MM.1S (cell line): ENCODE data around the gene CHST11.

Source experiments
- DNase-seq: peaks from one replicate; pipeline ENCODE4 v3.0.0-alpha.2; 2015
- H2AFZ ChIP-seq: fragments of 300-600 bp; sonication (generic); 2 replicates; pipeline ENCODE4 v1.6.0; 2016; ENCODE audit warnings: antibody characterized with exemption, low read length
- H3F3A ChIP-seq: fragments of 300-600 bp; sonication (generic); 2 replicates; pipeline ENCODE4 v1.6.1; 2016; ENCODE audit warnings: mild to moderate bottlenecking, antibody characterized with exemption, low read length, moderate library complexity, mixed read lengths; ENCODE audit not compliant: insufficient read depth
- H3K27ac ChIP-seq: fragments of 300-600 bp; sonication (generic); 2 replicates; pipeline ENCODE4 v1.5.1; 2016; ENCODE audit warnings: mild to moderate bottlenecking, low read length
- H3K27me3 ChIP-seq: fragments of 300-600 bp; sonication (generic); replicated peaks from 2 replicates; pipeline ENCODE4 v1.6.0; 2016; ENCODE audit warnings: low read length; ENCODE audit not compliant: insufficient read depth
- H3K36me3 ChIP-seq: fragments of 300-600 bp; sonication (generic); replicated peaks from 2 replicates; pipeline ENCODE4 v1.6.1; 2016; ENCODE audit warnings: mild to moderate bottlenecking, low read length, mixed read lengths; ENCODE audit not compliant: insufficient read depth
- H3K4me1 ChIP-seq: fragments of 300-600 bp; sonication (generic); 2 replicates; pipeline ENCODE4 v1.6.1; 2016; ENCODE audit warnings: low read length, mixed read lengths
- H3K4me2 ChIP-seq: fragments of 300-600 bp; sonication (generic); 2 replicates; pipeline ENCODE4 v1.6.0; 2016; ENCODE audit warnings: low read depth, low read length
- H3K4me3 ChIP-seq: fragments of 300-600 bp; sonication (generic); 2 replicates; pipeline ENCODE4 v1.5.1; 2016; ENCODE audit warnings: low read length, mixed read lengths
- H3K79me2 ChIP-seq: fragments of 300-600 bp; sonication (generic); 2 replicates; pipeline ENCODE4 v1.6.1; 2016; ENCODE audit warnings: mixed run types, low read length, mixed read lengths
- H3K9ac ChIP-seq: fragments of 300-600 bp; sonication (generic); 2 replicates; pipeline ENCODE4 v1.6.1; 2016; ENCODE audit warnings: low read length, mixed read lengths
- H3K9me2 ChIP-seq: fragments of 300-600 bp; sonication (generic); replicated peaks from 2 replicates; pipeline ENCODE4 v1.6.1; 2016; ENCODE audit warnings: mild to moderate bottlenecking, low read length, mixed read lengths; ENCODE audit not compliant: insufficient read depth
- H3K9me3 ChIP-seq: fragments of 300-600 bp; sonication (generic); replicated peaks from 2 replicates; pipeline ENCODE4 v1.6.1; 2016; ENCODE audit warnings: mild to moderate bottlenecking, low read length, mixed read lengths; ENCODE audit not compliant: insufficient read depth
- H4K20me1 ChIP-seq: fragments of 300-600 bp; sonication (generic); 2 replicates; pipeline ENCODE4 v1.6.1; 2016; ENCODE audit warnings: mild to moderate bottlenecking, low read length, moderate library complexity, mixed read lengths; ENCODE audit not compliant: insufficient read depth
- EZH2 ChIP-seq: fragments of 300-600 bp; sonication (generic); optimal IDR thresholded peaks from 2 replicates; pipeline ENCODE3; 2017; ENCODE audit warnings: low read depth, mild to moderate bottlenecking, antibody characterized with exemption, low read length, mixed read lengths
- EZH2phosphoT487 ChIP-seq: fragments of 300-600 bp; sonication (generic); IDR thresholded peaks from 2 replicates; pipeline ENCODE4 v1.6.1; 2018; ENCODE audit warnings: antibody characterized with exemption, low read length
- TF ChIP-seq, protein P1 (sequence below): fragments of 300-600 bp; sonication (generic); IDR thresholded peaks from 2 replicates; pipeline ENCODE4 v1.5.1; 2016; ENCODE audit warnings: antibody characterized with exemption, low read length, mixed read lengths

CHST11 gene

DNA sequence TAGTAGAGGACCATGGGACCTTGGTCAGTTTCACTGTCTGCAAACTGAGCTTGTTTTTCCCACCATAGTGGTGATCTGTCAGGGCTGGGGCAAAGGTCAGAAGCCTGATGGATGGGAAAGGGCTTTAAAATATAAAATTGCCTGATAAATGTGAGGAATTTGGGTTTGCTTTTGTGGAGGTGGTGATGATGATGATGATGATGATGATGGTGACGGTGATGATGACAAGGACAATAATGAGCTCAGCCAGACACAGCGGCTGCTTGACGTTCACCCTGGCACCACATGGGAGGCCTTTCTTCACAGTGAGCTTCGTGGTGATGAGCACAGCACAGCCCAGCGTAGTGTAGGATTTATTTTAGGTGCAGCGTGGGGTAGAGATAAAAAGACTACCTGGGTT is 257.6 kb downstream of the CHST11 start:
- Histone ChIP-seq H3K9me3 (no peaks in the 10 kb centered on the region), H3K27me3 (no peaks in the 10 kb centered on the region), H3F3A (no peaks in the 10 kb centered on the region), H3K4me3 (no peak overlapping the region), H3K4me2 (no peak overlapping the region), H2AFZ (no peak overlapping the region), H3K4me1 (no peaks in the 10 kb centered on the region), H3K9ac (no peak overlapping the region), H3K36me3 (no peaks in the 10 kb centered on the region), H3K9me2 (no peaks in the 10 kb centered on the region), H3K27ac (no peak overlapping the region), H3K79me2 (no peaks in the 10 kb centered on the region), H4K20me1 (no peaks in the 10 kb centered on the region)
- no peak for DNase-seq
- TF ChIP-seq EZH2, result no peak
- TF ChIP-seq EZH2phosphoT487, result no peak
- TF ChIP-seq, protein P1, sequence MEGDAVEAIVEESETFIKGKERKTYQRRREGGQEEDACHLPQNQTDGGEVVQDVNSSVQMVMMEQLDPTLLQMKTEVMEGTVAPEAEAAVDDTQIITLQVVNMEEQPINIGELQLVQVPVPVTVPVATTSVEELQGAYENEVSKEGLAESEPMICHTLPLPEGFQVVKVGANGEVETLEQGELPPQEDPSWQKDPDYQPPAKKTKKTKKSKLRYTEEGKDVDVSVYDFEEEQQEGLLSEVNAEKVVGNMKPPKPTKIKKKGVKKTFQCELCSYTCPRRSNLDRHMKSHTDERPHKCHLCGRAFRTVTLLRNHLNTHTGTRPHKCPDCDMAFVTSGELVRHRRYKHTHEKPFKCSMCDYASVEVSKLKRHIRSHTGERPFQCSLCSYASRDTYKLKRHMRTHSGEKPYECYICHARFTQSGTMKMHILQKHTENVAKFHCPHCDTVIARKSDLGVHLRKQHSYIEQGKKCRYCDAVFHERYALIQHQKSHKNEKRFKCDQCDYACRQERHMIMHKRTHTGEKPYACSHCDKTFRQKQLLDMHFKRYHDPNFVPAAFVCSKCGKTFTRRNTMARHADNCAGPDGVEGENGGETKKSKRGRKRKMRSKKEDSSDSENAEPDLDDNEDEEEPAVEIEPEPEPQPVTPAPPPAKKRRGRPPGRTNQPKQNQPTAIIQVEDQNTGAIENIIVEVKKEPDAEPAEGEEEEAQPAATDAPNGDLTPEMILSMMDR, result no peak

DNA sequence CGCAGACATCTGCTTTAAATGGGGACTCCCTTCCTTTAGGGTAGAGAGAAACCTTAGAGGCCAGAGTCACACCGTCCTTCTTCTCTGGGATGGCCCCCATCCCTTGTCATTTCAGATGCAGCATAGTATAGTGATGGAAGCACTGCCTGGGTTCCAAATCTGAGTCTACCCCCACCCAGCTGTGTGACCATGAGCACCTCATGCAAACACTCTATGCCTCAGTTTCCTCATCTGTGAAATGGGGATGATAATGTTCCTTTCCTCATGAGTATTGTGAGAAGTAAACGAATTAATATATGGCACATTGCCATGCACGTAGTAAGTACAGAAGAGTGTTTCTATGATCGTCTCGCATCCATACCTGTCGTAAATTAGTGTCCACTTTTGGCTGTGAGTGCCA is 259.4 kb downstream of the CHST11 start:
- TF ChIP-seq EZH2phosphoT487 (no peak), EZH2 (no peak)
- TF ChIP-seq, protein P1, result no peak
- Histone ChIP-seq H3K9ac (no peak overlapping the region), H3K4me1 (no peaks in the 10 kb centered on the region; the same call in 1 of the 2 replicates), H3K79me2 (no peaks in the 10 kb centered on the region), H3K27ac (no peak overlapping the region), H3K4me2 (no peak overlapping the region), H3K4me3 (no peak overlapping the region), H3K9me3 (no peaks in the 10 kb centered on the region), H3K27me3 (no peaks in the 10 kb centered on the region), H3K9me2 (no peaks in the 10 kb centered on the region), H2AFZ (no peak overlapping the region), H4K20me1 (no peaks in the 10 kb centered on the region), H3F3A (no peaks in the 10 kb centered on the region), H3K36me3 (no peaks in the 10 kb centered on the region)
- no peak for DNase-seq

DNA sequence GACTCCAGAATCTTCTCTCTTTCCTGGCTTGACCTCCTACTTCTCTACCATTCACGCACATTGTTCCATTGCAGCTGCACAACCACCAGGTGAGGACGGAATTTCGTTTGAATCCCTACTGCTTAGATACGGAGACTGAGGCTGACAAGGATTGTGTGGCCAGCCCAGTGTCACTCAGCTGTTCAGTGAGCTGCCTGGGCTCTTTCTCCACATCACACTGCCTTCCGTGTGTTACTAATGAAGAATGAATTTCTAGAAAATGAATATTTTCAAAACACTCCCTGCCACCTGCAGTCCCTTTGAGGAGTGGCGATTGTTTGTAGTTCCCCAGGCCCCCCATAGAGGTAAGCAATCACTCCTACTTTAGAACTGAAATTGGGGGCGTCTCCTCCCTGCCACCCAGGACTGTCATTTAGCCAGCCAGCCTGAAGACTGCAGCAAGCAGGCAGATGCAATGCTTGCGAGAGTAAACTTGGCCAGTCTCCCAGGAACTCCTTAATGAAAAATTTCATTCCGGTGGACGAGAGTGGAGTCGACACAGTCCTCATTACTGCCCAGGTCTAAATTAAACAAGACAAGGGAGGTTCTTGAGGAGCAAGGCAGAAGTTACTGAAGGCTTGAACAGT is 261.7 kb downstream of the CHST11 start:
- Histone ChIP-seq H3K4me2 (no peak overlapping the region), H3K9me3 (no peaks in the 10 kb centered on the region), H2AFZ (no peak overlapping the region), H3K27ac (no peak overlapping the region), H4K20me1 (no peaks in the 10 kb centered on the region), H3K9me2 (no peaks in the 10 kb centered on the region), H3K4me1 (no peaks in the 10 kb centered on the region; the same call in 1 of the 2 replicates), H3K36me3 (no peaks in the 10 kb centered on the region), H3K9ac (no peak overlapping the region), H3K79me2 (no peaks in the 10 kb centered on the region), H3F3A (no peaks in the 10 kb centered on the region), H3K4me3 (no peak overlapping the region), H3K27me3 (no peaks in the 10 kb centered on the region)
- TF ChIP-seq EZH2phosphoT487 (no peak), EZH2 (no peak)
- TF ChIP-seq, protein P1, result no peak
- DNase-seq, result no peak
